Measurements from ENCODE around the gene ZBTB7A.

ZBTB7A gene

GRCh38 chr19:4032436-4032835, 34.3 kb downstream of the ZBTB7A start:
- H3K27ac ChIP-seq (ENCODE audit: low read length) = no peak overlapping the region
- TF ChIP-seq EZH2phosphoT487 (IDR thresholded peaks at IDR 0.05; ENCODE audit: low read depth) = no peak
- TF ChIP-seq CTCF (IDR thresholded peaks at IDR 0.05; ENCODE audit: low read depth, low read length) = no peak
- H3K4me3 ChIP-seq (ENCODE audit: low read length) = no peak overlapping the region
- H3K4me2 ChIP-seq (ENCODE audit: low read length) = no peak overlapping the region
- no peak overlapping the region for H2AFZ ChIP-seq (ENCODE audit: low read depth, low read length)
- no peaks in the 10 kb centered on the region for H3K4me1 ChIP-seq (ENCODE audit: low read length)
- H3K36me3 ChIP-seq (replicated peaks; ENCODE audit: low read depth, low read length) = peaks cover 32% of the 10 kb centered on the region
- H3K79me2 ChIP-seq (ENCODE audit: low read length) = no peaks in the 10 kb centered on the region
- H3K9ac ChIP-seq (ENCODE audit: low read length) = no peak overlapping the region
- no peaks in the 10 kb centered on the region for H3K9me3 ChIP-seq (ENCODE audit: insufficient read depth, low read length)
- no peaks in the 10 kb centered on the region; the same call in 1 of the 2 replicates for H4K20me1 ChIP-seq (ENCODE audit: insufficient read depth, low read length)
- no peaks in the 10 kb centered on the region for H3K27me3 ChIP-seq (ENCODE audit: low read depth, low read length)

GRCh38 chr19:4031420-4031819, 35.3 kb downstream of the ZBTB7A start:
- Histone ChIP-seq H3K36me3 (replicated peaks; ENCODE audit: low read depth, low read length) (peaks cover 23% of the 10 kb centered on the region), H2AFZ (ENCODE audit: low read depth, low read length) (no peak overlapping the region), H3K4me3 (ENCODE audit: low read length) (no peak overlapping the region), H3K9ac (ENCODE audit: low read length) (no peak overlapping the region), H3K27me3 (ENCODE audit: low read depth, low read length) (no peaks in the 10 kb centered on the region), H3K4me1 (ENCODE audit: low read length) (no peaks in the 10 kb centered on the region), H3K9me3 (ENCODE audit: insufficient read depth, low read length) (no peaks in the 10 kb centered on the region), H4K20me1 (ENCODE audit: insufficient read depth, low read length) (no peaks in the 10 kb centered on the region), H3K79me2 (ENCODE audit: low read length) (no peaks in the 10 kb centered on the region), H3K27ac (ENCODE audit: low read length) (no peak overlapping the region), H3K4me2 (ENCODE audit: low read length) (no peak overlapping the region)
- TF ChIP-seq CTCF (IDR thresholded peaks at IDR 0.05; ENCODE audit: low read depth, low read length) = no peak

- Histone ChIP-seq H3K4me3 (ENCODE audit: low read length) (no peak overlapping the region), H4K20me1 (ENCODE audit: insufficient read depth, low read length) (no peaks in the 10 kb centered on the region), H2AFZ (ENCODE audit: low read depth, low read length) (no peak overlapping the region), H3K79me2 (ENCODE audit: low read length) (no peaks in the 10 kb centered on the region), H3K4me1 (ENCODE audit: low read length) (no peaks in the 10 kb centered on the region), H3K36me3 (replicated peaks; ENCODE audit: low read depth, low read length) (peaks cover 24% of the 10 kb centered on the region), H3K27ac (ENCODE audit: low read length) (no peak overlapping the region), H3K27me3 (ENCODE audit: low read depth, low read length) (no peaks in the 10 kb centered on the region), H3K4me2 (ENCODE audit: low read length) (no peak overlapping the region), H3K9ac (ENCODE audit: low read length) (no peak overlapping the region), H3K9me3 (ENCODE audit: insufficient read depth, low read length) (no peaks in the 10 kb centered on the region)
- TF ChIP-seq CTCF (IDR thresholded peaks at IDR 0.05; ENCODE audit: low read depth, low read length) = no peak
- TF ChIP-seq EZH2phosphoT487 (IDR thresholded peaks at IDR 0.05; ENCODE audit: low read depth) = no peak
Observed at GRCh38 chr19:4030981-4031380, 35.7 kb downstream of the ZBTB7A start.

- Histone ChIP-seq H3K4me3 (ENCODE audit: low read length) (no peak overlapping the region), H3K36me3 (replicated peaks; ENCODE audit: low read depth, low read length) (peaks cover 22% of the 10 kb centered on the region), H3K79me2 (ENCODE audit: low read length) (no peaks in the 10 kb centered on the region), H3K4me1 (ENCODE audit: low read length) (no peaks in the 10 kb centered on the region), H3K27me3 (ENCODE audit: low read depth, low read length) (no peaks in the 10 kb centered on the region), H2AFZ (ENCODE audit: low read depth, low read length) (no peak overlapping the region), H4K20me1 (ENCODE audit: insufficient read depth, low read length) (no peaks in the 10 kb centered on the region), H3K9ac (ENCODE audit: low read length) (no peak overlapping the region), H3K27ac (ENCODE audit: low read length) (no peak overlapping the region), H3K4me2 (ENCODE audit: low read length) (no peak overlapping the region), H3K9me3 (ENCODE audit: insufficient read depth, low read length) (no peaks in the 10 kb centered on the region)
- TF ChIP-seq EZH2phosphoT487 (IDR thresholded peaks at IDR 0.05; ENCODE audit: low read depth) (no peak), CTCF (IDR thresholded peaks at IDR 0.05; ENCODE audit: low read depth, low read length) (no peak)
Observed at GRCh38 chr19:4030552-4030951, 36.1 kb downstream of the ZBTB7A start.

Measured in OCI-LY3 (cell line).